RWPE2 (cell line): Measurements from ENCODE around the gene LCE3E.
A peak's percentile ranks its signal among the peaks of the same experiment; 100 is the strongest.
"Not testable (repeated sequence)": the region's sequence is repeated elsewhere in the genome, so short reads cannot be mapped to it uniquely, and the experiment has no call there.

ENCODE experiments used
- ATAC-seq: fragments of 200-7000 bp; cut with Tn5 transposase; 3 replicates; pipeline ENCODE4 v1.9.1; 2021; ENCODE audit warnings: low read depth
- DNase-seq: peaks from one replicate; pipeline ENCODE4 v3.0.0-alpha.2; 2020; ENCODE audit warnings: low spot score
- H3K27ac ChIP-seq: fragments of 450-650 bp; 2 replicates; pipeline ENCODE4 v1.5.1; 2017; ENCODE audit warnings: mild to moderate bottlenecking; ENCODE audit not compliant: poor library complexity, severe bottlenecking
- H3K27me3 ChIP-seq: fragments of 250-450 bp; sonication (Bioruptor Pico); 2 replicates; pipeline ENCODE4 v1.5.1; 2021; ENCODE audit warnings: mild to moderate bottlenecking, moderate library complexity; ENCODE audit not compliant: insufficient read depth, poor library complexity, severe bottlenecking
- H3K36me3 ChIP-seq: fragments of 250-450 bp; sonication (Bioruptor Pico); 2 replicates; pipeline ENCODE4 v1.5.1; 2020; ENCODE audit warnings: low read depth, mild to moderate bottlenecking, moderate library complexity
- H3K4me1 ChIP-seq: fragments of 250-450 bp; sonication (Bioruptor Pico); 2 replicates; pipeline ENCODE4 v1.5.1; 2021; ENCODE audit warnings: mild to moderate bottlenecking, moderate library complexity; ENCODE audit not compliant: insufficient read depth, poor library complexity, severe bottlenecking
- H3K4me3 ChIP-seq: fragments of 250-450 bp; sonication (Bioruptor Pico); 2 replicates; pipeline ENCODE4 v1.5.1; 2021; ENCODE audit warnings: mild to moderate bottlenecking, moderate library complexity; ENCODE audit not compliant: severe bottlenecking
- H3K9me3 ChIP-seq: fragments of 250-450 bp; sonication (Bioruptor Pico); 2 replicates; pipeline ENCODE4 v1.5.1; 2021; ENCODE audit warnings: mild to moderate bottlenecking, moderate library complexity; ENCODE audit not compliant: severe bottlenecking
- TF ChIP-seq, protein P1 (sequence below): fragments of 450-650 bp; IDR thresholded peaks from one replicate; pipeline ENCODE4 v1.5.1; 2017; ENCODE audit warnings: mild to moderate bottlenecking, moderate library complexity; ENCODE audit not compliant: poor library complexity, severe bottlenecking

LCE3E gene

GRCh38 chr1:152582647-152583046 lies 16.1 kb upstream of the LCE3E start:
- no peak for DNase-seq
- Histone ChIP-seq H3K4me3 (no peak overlapping the region), H3K4me1 (peaks cover 9% of the 10 kb centered on the region), H3K36me3 (no peaks in the 10 kb centered on the region), H3K27me3 (no peaks in the 10 kb centered on the region), H3K27ac (no peak overlapping the region), H3K9me3 (no peaks in the 10 kb centered on the region)
- ATAC-seq, result peak; percentile 65
- TF ChIP-seq, protein P1, sequence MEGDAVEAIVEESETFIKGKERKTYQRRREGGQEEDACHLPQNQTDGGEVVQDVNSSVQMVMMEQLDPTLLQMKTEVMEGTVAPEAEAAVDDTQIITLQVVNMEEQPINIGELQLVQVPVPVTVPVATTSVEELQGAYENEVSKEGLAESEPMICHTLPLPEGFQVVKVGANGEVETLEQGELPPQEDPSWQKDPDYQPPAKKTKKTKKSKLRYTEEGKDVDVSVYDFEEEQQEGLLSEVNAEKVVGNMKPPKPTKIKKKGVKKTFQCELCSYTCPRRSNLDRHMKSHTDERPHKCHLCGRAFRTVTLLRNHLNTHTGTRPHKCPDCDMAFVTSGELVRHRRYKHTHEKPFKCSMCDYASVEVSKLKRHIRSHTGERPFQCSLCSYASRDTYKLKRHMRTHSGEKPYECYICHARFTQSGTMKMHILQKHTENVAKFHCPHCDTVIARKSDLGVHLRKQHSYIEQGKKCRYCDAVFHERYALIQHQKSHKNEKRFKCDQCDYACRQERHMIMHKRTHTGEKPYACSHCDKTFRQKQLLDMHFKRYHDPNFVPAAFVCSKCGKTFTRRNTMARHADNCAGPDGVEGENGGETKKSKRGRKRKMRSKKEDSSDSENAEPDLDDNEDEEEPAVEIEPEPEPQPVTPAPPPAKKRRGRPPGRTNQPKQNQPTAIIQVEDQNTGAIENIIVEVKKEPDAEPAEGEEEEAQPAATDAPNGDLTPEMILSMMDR, result no peak

DNA sequence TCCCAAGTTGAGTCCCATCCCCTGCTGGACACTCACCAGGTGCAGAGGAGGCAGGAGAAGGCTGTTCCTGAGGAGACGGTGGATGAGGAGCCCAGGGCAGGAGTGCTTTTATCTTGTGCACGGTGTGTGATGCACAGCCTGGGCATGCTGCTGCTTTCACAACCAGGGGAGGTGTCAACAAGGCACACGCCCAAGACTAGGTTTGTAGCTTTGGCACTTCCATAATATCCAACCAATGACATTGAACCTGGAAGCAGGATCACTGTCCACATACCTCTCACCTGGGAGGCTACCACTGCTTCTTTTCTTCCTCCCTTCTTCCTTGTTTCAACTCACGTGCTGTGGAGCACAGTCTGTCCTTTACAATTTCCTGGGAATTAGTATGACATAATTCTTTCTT lies 13.9 kb upstream of the LCE3E start, which contains the start of gene LCE3D:
TSS of gene LCE3D (minus strand) at position 84 of the 400 bp plus-strand sequence. CDS start 580 bp downstream, outside the sequence.
- ATAC-seq, result peak; percentile 88
- H3K4me1 ChIP-seq, result peaks cover 9% of the 10 kb centered on the region
- DNase-seq, result no peak
- no peaks in the 10 kb centered on the region for H3K9me3 ChIP-seq
- peak within 1 kb of the TSS; percentile 35 for H3K27ac ChIP-seq
- no peaks in the 10 kb centered on the region for H3K27me3 ChIP-seq
- TF ChIP-seq, protein P1, result no peak
- no peaks in the 10 kb centered on the region for H3K36me3 ChIP-seq
- H3K4me3 ChIP-seq, result no peak within 1 kb of the TSS

DNA sequence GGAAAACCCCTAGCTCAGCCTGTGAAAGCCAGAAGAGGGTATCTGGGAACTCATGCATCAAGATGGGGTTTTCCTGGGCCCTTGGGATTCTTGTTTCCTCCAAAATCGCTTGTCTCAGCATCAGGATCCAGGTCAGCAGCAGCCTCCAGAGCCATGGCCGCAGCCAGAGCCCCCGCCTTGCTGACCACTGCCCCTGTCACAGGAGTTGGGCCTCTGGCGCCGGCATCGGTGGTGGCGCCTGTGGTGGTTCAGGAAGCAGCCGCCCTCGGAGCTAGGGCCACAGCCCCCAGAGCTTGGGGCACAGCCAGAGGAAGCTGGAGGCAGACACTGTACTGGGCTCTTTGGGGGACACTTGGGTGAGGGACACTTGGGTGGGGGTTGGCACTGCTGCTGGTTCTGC lies 12.9 kb upstream of the LCE3E start:
- H3K27me3 ChIP-seq, H3K4me1 ChIP-seq, H3K36me3 ChIP-seq, H3K4me3 ChIP-seq, ATAC-seq, H3K9me3 ChIP-seq, H3K27ac ChIP-seq, DNase-seq: not testable (repeated sequence)

DNA sequence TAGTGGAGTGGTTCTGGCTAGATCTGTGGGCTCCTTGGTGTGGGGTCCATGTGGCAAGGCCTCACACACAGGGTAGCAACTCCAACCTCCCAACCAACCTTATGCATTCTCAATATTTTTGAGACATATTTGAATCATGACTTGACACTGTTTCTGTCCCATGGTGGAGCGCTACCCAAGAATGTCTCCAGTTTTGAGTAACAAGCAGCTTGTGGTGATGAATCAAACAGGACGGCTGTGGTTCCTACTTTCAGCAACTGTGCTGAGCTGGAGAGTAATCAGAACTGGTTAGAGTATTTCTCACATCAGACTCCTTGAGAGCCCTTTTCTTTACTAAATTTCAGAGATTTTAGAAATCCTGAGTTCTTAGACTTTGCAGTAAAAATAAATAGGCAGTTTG lies 10.6 kb upstream of the LCE3E start:
- Histone ChIP-seq H3K36me3 (no peaks in the 10 kb centered on the region), H3K9me3 (no peaks in the 10 kb centered on the region), H3K4me1 (peaks cover 9% of the 10 kb centered on the region), H3K27me3 (no peaks in the 10 kb centered on the region), H3K4me3 (no peak overlapping the region), H3K27ac (no peak overlapping the region)
- no peak for ATAC-seq
- TF ChIP-seq, protein P1, result no peak
- no peak for DNase-seq

DNA sequence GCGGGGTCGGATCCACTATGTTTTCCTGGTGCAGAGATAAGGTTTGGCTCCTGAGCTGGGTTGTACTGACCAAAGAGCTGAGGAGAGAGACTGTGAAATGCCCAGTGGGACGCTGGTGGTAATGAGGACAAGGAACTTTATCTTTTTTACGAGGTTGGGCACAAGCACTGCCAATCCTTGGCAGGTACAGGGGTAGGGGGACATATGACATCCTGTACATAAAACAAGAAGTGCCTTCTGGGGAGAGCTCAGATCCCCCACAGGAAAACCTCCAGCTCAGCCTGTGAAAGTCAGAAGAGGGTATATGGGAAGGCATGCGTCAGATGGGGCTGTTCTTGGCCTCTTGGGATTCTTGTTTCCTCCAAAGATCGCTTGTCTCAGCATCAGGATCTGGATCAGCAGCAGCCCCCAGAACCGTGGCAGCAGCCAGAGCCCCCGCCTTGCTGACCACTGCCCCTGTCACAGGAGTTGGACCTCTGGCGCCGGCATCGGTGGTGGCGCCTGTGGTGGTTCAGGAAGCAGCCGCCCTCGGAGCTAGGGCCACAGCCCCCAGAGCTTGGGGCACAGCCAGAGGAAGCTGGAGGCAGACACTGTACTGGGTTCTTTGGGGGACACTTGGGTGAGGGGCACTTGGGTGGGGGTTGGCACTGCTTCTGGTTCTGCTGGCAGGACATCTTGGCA lies 905 bp downstream of the LCE3E start:
- ATAC-seq, result no peak
- TF ChIP-seq, protein P1, result no peak

More for the DNA sequence above, 905 bp downstream of the LCE3E start:
- H3K4me3 ChIP-seq, result no peak overlapping the region
- H3K4me1 ChIP-seq, result no peaks in the 10 kb centered on the region
- no peak overlapping the region for H3K27ac ChIP-seq
- no peaks in the 10 kb centered on the region for H3K27me3 ChIP-seq
- no peaks in the 10 kb centered on the region for H3K36me3 ChIP-seq
- DNase-seq, result no peak
- peaks cover 12% of the 10 kb centered on the region for H3K9me3 ChIP-seq
